H9 (cell line): Measurements from ENCODE around the gene ATP7B. TPM values are rescaled to one million over a fixed set of nuclear protein-coding genes. Genes with fewer than 3 reads are reported as not detected.

ENCODE experiments used
- DNase-seq: peaks from one replicate; pipeline ENCODE4 v3.0.0-alpha.2; 2017
- H2AFZ ChIP-seq: one replicate; pipeline ENCODE4 v1.6.1; 2013; ENCODE audit warnings: mild to moderate bottlenecking, low read length, control low read depth, moderate library complexity
- H2AK5ac ChIP-seq: 2 replicates; pipeline ENCODE4 v1.6.1; 2013; ENCODE audit warnings: low read length, control low read depth, mixed read lengths; ENCODE audit not compliant: insufficient read length
- H2BK120ac ChIP-seq: one replicate; pipeline ENCODE4 v1.6.1; 2013; ENCODE audit warnings: low read depth, mild to moderate bottlenecking, low read length, control low read depth, inconsistent platforms; ENCODE audit not compliant: poor library complexity, severe bottlenecking
- H2BK12ac ChIP-seq: 2 replicates; pipeline ENCODE4 v1.6.1; 2013; ENCODE audit warnings: low read length, control low read depth, mixed read lengths, low read depth; ENCODE audit not compliant: insufficient read length
- H2BK15ac ChIP-seq: 2 replicates; pipeline ENCODE4 v1.6.1; 2013; ENCODE audit warnings: low read depth, low read length, control low read depth
- H2BK20ac ChIP-seq: one replicate; pipeline ENCODE4 v1.6.1; 2013; ENCODE audit warnings: low read depth, mild to moderate bottlenecking, low read length, control low read depth, inconsistent platforms; ENCODE audit not compliant: poor library complexity, severe bottlenecking
- H2BK5ac ChIP-seq: 2 replicates; pipeline ENCODE4 v1.6.1; 2013; ENCODE audit warnings: low read length, control low read depth, mixed read lengths; ENCODE audit not compliant: insufficient read length
- H3K14ac ChIP-seq: 2 replicates; pipeline ENCODE4 v1.6.1; 2013; ENCODE audit warnings: low read length, control low read depth; ENCODE audit not compliant: insufficient read depth
- H3K18ac ChIP-seq: 2 replicates; pipeline ENCODE4 v1.6.1; 2013; ENCODE audit warnings: low read depth, mild to moderate bottlenecking, mixed read lengths, low read length, control low read depth; ENCODE audit not compliant: insufficient read length
- H3K23ac ChIP-seq: 2 replicates; pipeline ENCODE4 v1.6.1; 2013; ENCODE audit warnings: low read length, control low read depth, mixed read lengths, low read depth; ENCODE audit not compliant: insufficient read length
- H3K23me2 ChIP-seq: 2 replicates; pipeline ENCODE4 v1.6.1; 2013; ENCODE audit warnings: low read depth, mild to moderate bottlenecking, mixed read lengths, low read length, control low read depth; ENCODE audit not compliant: insufficient read length, poor library complexity, severe bottlenecking
- H3K27ac ChIP-seq: 2 replicates; pipeline ENCODE4 v1.5.1; 2013; ENCODE audit warnings: low read length, control low read depth, mixed read lengths, low read depth; ENCODE audit not compliant: insufficient read length
- H3K27me3 ChIP-seq: 2 replicates; pipeline ENCODE4 v1.6.1; 2013; ENCODE audit warnings: low read length, control low read depth, inconsistent platforms; ENCODE audit not compliant: insufficient read depth
- H3K4ac ChIP-seq: 2 replicates; pipeline ENCODE4 v1.6.1; 2013; ENCODE audit warnings: low read depth, mild to moderate bottlenecking, control low read depth, inconsistent platforms, low read length, moderate library complexity
- H3K4me1 ChIP-seq: 2 replicates; pipeline ENCODE4 v1.6.1; 2013; ENCODE audit warnings: low read length, control low read depth, inconsistent platforms; ENCODE audit not compliant: insufficient read depth
- H3K4me2 ChIP-seq: 2 replicates; pipeline ENCODE4 v1.6.1; 2013; ENCODE audit warnings: low read length, control low read depth, mixed read lengths; ENCODE audit not compliant: insufficient read length, insufficient read depth
- H3K56ac ChIP-seq: 2 replicates; pipeline ENCODE4 v1.6.1; 2013; ENCODE audit warnings: low read depth, mild to moderate bottlenecking, mixed read lengths, low read length, control low read depth; ENCODE audit not compliant: insufficient read length
- H3K79me1 ChIP-seq: 2 replicates; pipeline ENCODE4 v1.6.1; 2013; ENCODE audit warnings: low read depth, mild to moderate bottlenecking, moderate library complexity, low read length, control low read depth, inconsistent platforms; ENCODE audit not compliant: insufficient read depth, poor library complexity, severe bottlenecking
- H3K79me2 ChIP-seq: 2 replicates; pipeline ENCODE4 v1.6.1; 2013; ENCODE audit warnings: low read length, control low read depth, inconsistent platforms; ENCODE audit not compliant: insufficient read depth
- H3K9ac ChIP-seq: 2 replicates; pipeline ENCODE4 v1.6.1; 2013; ENCODE audit warnings: low read length, control low read depth, mixed read lengths; ENCODE audit not compliant: insufficient read length; ENCODE audit errors: extremely low read depth
- H3K9me3 ChIP-seq: one replicate; pipeline ENCODE4 v1.6.1; 2013; ENCODE audit warnings: low read depth, low read length, inconsistent platforms; ENCODE audit not compliant: control insufficient read depth
- H3T11ph ChIP-seq: one replicate; pipeline ENCODE4 v1.6.1; 2013; ENCODE audit warnings: mild to moderate bottlenecking, low read length, control low read depth, inconsistent platforms
- H4K20me1 ChIP-seq: one replicate; pipeline ENCODE4 v1.6.1; 2013; ENCODE audit not compliant: control insufficient read depth, insufficient read length, insufficient read depth
- H4K5ac ChIP-seq: 2 replicates; pipeline ENCODE4 v1.6.1; 2013; ENCODE audit warnings: low read depth, mild to moderate bottlenecking, mixed read lengths, low read length, control low read depth; ENCODE audit not compliant: insufficient read length
- H4K8ac ChIP-seq: replicated peaks from 2 replicates; pipeline ENCODE4 v1.6.1; 2013; ENCODE audit warnings: low read length, control low read depth, mixed read lengths, low read depth; ENCODE audit not compliant: insufficient read length
- H4K91ac ChIP-seq: 2 replicates; pipeline ENCODE4 v1.6.1; 2013; ENCODE audit warnings: low read depth, mild to moderate bottlenecking, moderate library complexity, mixed read lengths, low read length, control low read depth; ENCODE audit not compliant: insufficient read length
- H3K27ac Mint-ChIP-seq, 3 experiments: 2 replicates in 2 of 3; 3 replicates in 1 of 3; pipeline ENCODE4 v1.8.0; 2020 to 2021; ENCODE audit warnings: mixed read lengths in 3 of 3, mild to moderate bottlenecking in 1 of 3, moderate library complexity in 1 of 3
- H3K27me3 Mint-ChIP-seq: 2 replicates; pipeline ENCODE4 v1.8.0; 2021; ENCODE audit warnings: low read depth, mild to moderate bottlenecking, moderate library complexity, mixed read lengths
- H3K36me3 Mint-ChIP-seq, 3 experiments: 2 replicates in 2 of 3; 3 replicates in 1 of 3; pipeline ENCODE4 v1.8.0; 2020 to 2021; ENCODE audit warnings: low read depth in 3 of 3, mixed read lengths in 3 of 3; ENCODE audit not compliant: insufficient read depth in 1 of 3
- H3K4me1 Mint-ChIP-seq, 2 experiments: 2 replicates each; pipeline ENCODE4 v1.8.0; 2020; ENCODE audit warnings: mixed read lengths in 2 of 2
- H3K4me3 Mint-ChIP-seq, 2 experiments: 2 replicates in 1 of 2; 3 replicates in 1 of 2; pipeline ENCODE4 v1.8.0; 2020 to 2021; ENCODE audit warnings: mild to moderate bottlenecking in 2 of 2, mixed read lengths in 2 of 2, moderate library complexity in 1 of 2
- H3K9me3 Mint-ChIP-seq, 2 experiments: 2 replicates in 1 of 2; 3 replicates in 1 of 2; pipeline ENCODE4 v1.8.0; 2020; ENCODE audit warnings: mild to moderate bottlenecking in 2 of 2, mixed read lengths in 2 of 2, moderate library complexity in 1 of 2
- CTCF ChIP-seq: fragments of 200-600 bp; sonication (generic); conservative IDR thresholded peaks from 3 replicates; pipeline ENCODE4 v1.8.0; 2021; ENCODE audit warnings: antibody characterized with exemption, mild to moderate bottlenecking
- WGBS: extraction: QIAGEN DNeasy Blood & Tissue Kit; methylation state at CpG from one replicate; pipeline ENCODE4 v1.1.7; 2013; ENCODE audit warnings: missing lambda C conversion rate, low lambda C conversion rate, mixed read lengths; ENCODE audit not compliant: insufficient read length; ENCODE audit errors: extremely low coverage; 5-methylcytosine and 5-hydroxymethylcytosine counted together
- total RNA-seq: library from RNA; stranded (reverse); gene quantifications from 2 replicates; pipeline ENCODE4 v1.2.1, GENCODE V29; 2021

ATP7B gene
- total RNA-seq, 1 experiment from 2014 or later: 5.8 TPM

DNA sequence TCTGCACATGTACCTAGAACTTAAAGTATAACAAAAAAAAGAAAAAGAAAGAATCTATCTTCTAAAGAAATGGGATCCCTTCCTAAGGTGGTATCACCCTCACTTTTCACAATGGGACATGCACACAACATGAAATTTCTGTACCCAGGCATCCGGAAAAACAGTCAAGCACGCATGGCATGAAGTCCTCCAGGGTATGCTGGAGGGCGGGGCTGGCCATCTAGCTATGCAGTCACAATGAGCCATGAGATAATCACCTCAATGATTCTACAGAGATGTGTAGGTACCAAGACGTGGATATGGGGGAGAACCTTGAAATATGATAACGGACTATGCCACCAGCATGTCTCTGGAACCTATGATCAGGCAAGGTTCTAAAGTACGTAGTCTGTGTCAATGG lies 79.6 kb downstream of the ATP7B start:
- TF ChIP-seq CTCF: no peak
- no peak overlapping the region for H4K5ac ChIP-seq
- H3K4me1 ChIP-seq: no peaks in the 10 kb centered on the region
- H2BK20ac ChIP-seq: no peak overlapping the region
- no peak overlapping the region for H3K18ac ChIP-seq
- no peak overlapping the region for H3K4ac ChIP-seq
- DNase-seq: no peak
- no peak overlapping the region for H2BK120ac ChIP-seq
- no peaks in the 10 kb centered on the region for H3K79me1 ChIP-seq
- H3K14ac ChIP-seq: no peak overlapping the region
- no peak overlapping the region for H2BK5ac ChIP-seq
- no peaks in the 10 kb centered on the region for H3K23me2 ChIP-seq
- H3K27ac ChIP-seq: no peak overlapping the region
- H4K20me1 ChIP-seq: no peaks in the 10 kb centered on the region
- no peak overlapping the region for H2BK12ac ChIP-seq
- H2AFZ ChIP-seq: no peak overlapping the region
- H4K91ac ChIP-seq: no peak overlapping the region
- no peak overlapping the region for H4K8ac ChIP-seq
- no peak overlapping the region for H3K56ac ChIP-seq
- no peak overlapping the region for H2BK15ac ChIP-seq
- no peak overlapping the region for H3T11ph ChIP-seq
- H3K79me2 ChIP-seq: no peaks in the 10 kb centered on the region
- no peak overlapping the region for H3K4me3 Mint-ChIP-seq
- WGBS: no CpG with 5 or more reads among the region's 6 CpGs
- H3K9me3 ChIP-seq: no peaks in the 10 kb centered on the region
- H3K4me1 Mint-ChIP-seq: peaks cover 2 to 4% of the 10 kb centered on the region in 2 experiments
- H3K27ac Mint-ChIP-seq: no peak overlapping the region
- no peak overlapping the region for H2AK5ac ChIP-seq
- H3K9me3 Mint-ChIP-seq: no peaks in the 10 kb centered on the region
- no peaks in the 10 kb centered on the region for H3K27me3 Mint-ChIP-seq
- H3K4me2 ChIP-seq: no peak overlapping the region
- H3K9ac ChIP-seq: no peak overlapping the region
- no peaks in the 10 kb centered on the region; a peak in 1 of 7 replicates for H3K36me3 Mint-ChIP-seq
- no peaks in the 10 kb centered on the region for H3K27me3 ChIP-seq
- H3K23ac ChIP-seq: no peak overlapping the region
